Measurements from ENCODE around the gene SLC51A.
"Not testable (repeated sequence)": the region's sequence is repeated elsewhere in the genome, so short reads cannot be mapped to it uniquely, and the experiment has no call there.

Gene SLC51A

GRCh38 chr3:196193133-196193735, 23.1 kb upstream of the SLC51A start:
- no peak for DNase-seq (ENCODE audit: low read depth in 2 of 2)

GRCh38 chr3:196193736-196194541, 22.4 kb upstream of the SLC51A start:
- DNase-seq (ENCODE audit: low read depth in 2 of 2): no peak

GRCh38 chr3:196194542-196194915, 21.8 kb upstream of the SLC51A start:
- DNase-seq (ENCODE audit: low read depth in 2 of 2): no peak

GRCh38 chr3:196195664-196196265, 20.6 kb upstream of the SLC51A start:
- DNase-seq (ENCODE audit: low read depth in 2 of 2): no peak

- no peak for DNase-seq (ENCODE audit: low read depth in 2 of 2)
Observed at GRCh38 chr3:196197524-196197923, 18.8 kb upstream of the SLC51A start.

- no peak for DNase-seq (ENCODE audit: low read depth in 2 of 2)
Observed at GRCh38 chr3:196198081-196198675, 18.2 kb upstream of the SLC51A start.

- DNase-seq (ENCODE audit: low read depth in 2 of 2): no peak
Observed at GRCh38 chr3:196198771-196199753, 17.3 kb upstream of the SLC51A start.

GRCh38 chr3:196202516-196202970, 13.8 kb upstream of the SLC51A start:
- no peak for DNase-seq (ENCODE audit: low read depth in 2 of 2)

- DNase-seq (ENCODE audit: low read depth in 2 of 2): no peak
Observed at GRCh38 chr3:196203846-196204245, 12.5 kb upstream of the SLC51A start.

- DNase-seq (ENCODE audit: low read depth in 2 of 2): not testable (repeated sequence)
Observed at GRCh38 chr3:196205442-196206205, 10.7 kb upstream of the SLC51A start.

- DNase-seq (ENCODE audit: low read depth in 2 of 2): no peak
Observed at GRCh38 chr3:196207159-196207832, 9.0 kb upstream of the SLC51A start.

- peak; percentile 27 to 50 for DNase-seq (ENCODE audit: low read depth in 2 of 2)
Observed at GRCh38 chr3:196207833-196208607, 8.3 kb upstream of the SLC51A start.

- no peak for DNase-seq (ENCODE audit: low read depth in 2 of 2)
Observed at GRCh38 chr3:196208942-196209695, 7.2 kb upstream of the SLC51A start.

GRCh38 chr3:196209944-196210672, 6.2 kb upstream of the SLC51A start:
- not testable (repeated sequence) for DNase-seq (ENCODE audit: low read depth in 2 of 2)

GRCh38 chr3:196210673-196211556, 5.4 kb upstream of the SLC51A start, which contains the start of gene ZDHHC19:
Gene ZDHHC19, minus strand, starts transcription at chr3:196211400. Its CDS starts 85 bp downstream, at chr3:196211315.
- no peak for DNase-seq (ENCODE audit: low read depth in 2 of 2)

GRCh38 chr3:196214783-196215441, 1.4 kb upstream of the SLC51A start:
- DNase-seq (ENCODE audit: low read depth in 2 of 2): no peak
